ENCODE data around the gene FUNDC1.

FUNDC1 gene

GRCh38 chrX:44474410-44474809 is 68.2 kb downstream of the FUNDC1 start:
- peak; percentile 10 for DNase-seq (ENCODE audit: low read depth)
- H3K4me3 ChIP-seq (ENCODE audit: low read depth, low read length): no peak overlapping the region
- no peak for TF ChIP-seq MAX (IDR thresholded peaks at IDR 0.05; ENCODE audit: low read depth, low read length)
- TF ChIP-seq POLR2A (IDR thresholded peaks at IDR 0.05; ENCODE audit: extremely low read depth, insufficient read length): no peak
- no peak for TF ChIP-seq CTCF (IDR thresholded peaks at IDR 0.05; ENCODE audit: low read depth, low read length)
- TF ChIP-seq MYC (IDR thresholded peaks at IDR 0.05; ENCODE audit: low read depth, low read length): no peak
